ENCODE measurements around the gene FOXP2.

FOXP2 gene

DNA sequence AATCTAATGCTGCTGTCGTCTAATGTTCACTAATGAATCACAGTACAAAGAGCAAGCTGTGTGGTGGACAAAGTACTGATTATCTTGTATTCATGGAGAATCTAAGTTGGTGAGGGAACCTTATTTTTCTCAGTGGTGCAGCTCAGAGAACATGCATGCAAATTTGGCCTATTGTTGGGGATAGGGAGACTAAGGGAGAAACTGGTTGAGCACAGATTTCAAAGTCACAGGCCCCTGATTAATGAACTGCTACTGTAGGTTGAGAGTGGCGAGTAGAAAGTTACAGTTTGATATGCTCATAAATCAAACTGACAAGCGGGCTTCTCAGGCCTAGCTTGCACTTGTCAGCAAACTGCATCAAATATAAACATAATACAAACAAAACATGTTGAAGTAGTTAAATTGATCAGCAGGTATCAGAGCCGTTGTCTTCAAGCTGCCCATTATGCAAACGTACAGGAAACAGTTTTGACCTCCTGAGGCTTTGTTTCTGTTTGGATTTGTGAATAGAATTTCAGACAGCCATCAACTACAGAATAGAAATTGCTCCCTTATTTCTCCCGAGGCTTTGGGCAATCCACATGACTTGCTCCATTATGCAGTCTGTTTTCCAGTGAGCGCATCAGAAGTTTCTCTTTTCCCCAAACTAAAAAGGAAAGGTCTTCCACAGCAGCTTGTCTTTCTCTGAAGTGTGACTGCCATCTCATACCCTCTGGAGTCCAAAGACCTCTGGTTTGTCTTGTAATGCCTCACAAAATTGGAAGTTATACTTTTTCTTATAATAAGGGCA lies 215.8 kb downstream of the FOXP2 start:
- Mint-ChIP-seq H3K27me3 (no peaks in the 10 kb centered on the region), H3K4me3 (no peak overlapping the region), H3K9me3 (no peaks in the 10 kb centered on the region), H3K27ac (no peak overlapping the region), H3K36me3 (ENCODE audit: low read depth) (no peaks in the 10 kb centered on the region), H3K4me1 (ENCODE audit: low read depth) (no peaks in the 10 kb centered on the region)

DNA sequence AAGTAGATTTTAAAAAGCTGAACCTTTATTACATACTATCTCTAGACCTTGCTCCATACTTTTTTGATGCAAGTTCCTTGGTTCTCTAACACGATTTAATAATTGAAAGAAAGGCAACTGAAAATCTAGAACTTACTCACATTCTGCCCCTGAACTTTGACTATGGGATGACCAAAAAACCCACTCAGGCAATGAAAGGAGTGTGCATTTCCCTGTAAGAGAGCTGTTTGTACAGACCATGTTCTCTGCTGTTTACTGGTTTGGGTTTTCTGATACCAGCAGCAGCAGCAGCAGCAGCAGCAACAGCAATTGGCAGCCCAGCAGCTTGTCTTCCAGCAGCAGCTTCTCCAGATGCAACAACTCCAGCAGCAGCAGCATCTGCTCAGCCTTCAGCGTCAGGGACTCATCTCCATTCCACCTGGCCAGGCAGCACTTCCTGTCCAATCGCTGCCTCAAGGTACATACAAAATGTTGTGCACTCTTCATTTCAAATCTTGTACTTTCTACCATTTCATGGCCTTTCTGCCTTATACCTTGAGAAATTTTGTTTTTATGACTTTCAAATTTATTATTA lies 216.7 kb downstream of the FOXP2 start:
- no peaks in the 10 kb centered on the region for H3K27me3 Mint-ChIP-seq
- H3K4me1 Mint-ChIP-seq (ENCODE audit: low read depth), result no peaks in the 10 kb centered on the region
- no peak overlapping the region for H3K4me3 Mint-ChIP-seq
- H3K36me3 Mint-ChIP-seq (ENCODE audit: low read depth), result no peaks in the 10 kb centered on the region
- H3K27ac Mint-ChIP-seq, result no peak overlapping the region
- H3K9me3 Mint-ChIP-seq, result no peaks in the 10 kb centered on the region

DNA sequence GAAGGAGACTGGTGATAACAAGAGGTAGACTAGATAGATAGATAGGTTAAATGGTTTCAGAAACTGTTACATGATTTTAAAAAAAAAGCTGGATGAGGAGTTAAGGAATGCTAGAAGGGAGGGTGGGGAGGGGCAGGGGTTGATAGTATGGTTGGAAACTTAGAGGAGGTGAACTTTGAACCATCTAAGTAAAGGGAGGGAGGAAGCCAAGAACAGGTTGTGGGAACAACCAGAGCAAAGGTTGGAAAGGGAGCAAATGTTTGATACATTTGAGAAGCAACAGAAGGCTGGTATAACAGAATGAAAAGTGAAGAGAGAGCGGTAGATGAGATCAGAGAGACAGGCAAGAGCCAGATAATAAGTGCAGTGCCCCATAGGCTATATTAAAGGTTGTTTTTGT lies 224.8 kb downstream of the FOXP2 start:
- H3K27ac Mint-ChIP-seq, result no peak overlapping the region
- H3K9me3 Mint-ChIP-seq, result no peaks in the 10 kb centered on the region
- no peaks in the 10 kb centered on the region for H3K36me3 Mint-ChIP-seq (ENCODE audit: low read depth)
- H3K4me3 Mint-ChIP-seq, result no peak overlapping the region
- no peaks in the 10 kb centered on the region for H3K4me1 Mint-ChIP-seq (ENCODE audit: low read depth)
- no peaks in the 10 kb centered on the region for H3K27me3 Mint-ChIP-seq

DNA sequence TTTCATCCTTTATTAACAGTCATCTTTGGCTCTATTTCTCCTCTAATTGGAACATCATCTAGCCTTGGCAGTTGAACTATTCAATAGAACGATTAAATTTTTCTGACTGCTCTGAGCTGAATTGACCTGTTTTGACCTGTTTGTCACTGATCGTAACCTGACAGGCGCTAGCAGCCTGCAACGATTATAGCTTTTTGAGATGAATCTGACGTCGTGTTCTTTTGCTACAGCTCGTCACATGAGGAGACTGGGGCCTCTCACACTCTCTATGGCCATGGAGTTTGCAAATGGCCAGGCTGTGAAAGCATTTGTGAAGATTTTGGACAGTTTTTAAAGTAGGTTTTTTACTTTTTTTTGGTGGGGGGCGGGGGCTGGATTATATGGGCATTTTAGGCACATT lies 229.8 kb downstream of the FOXP2 start:
- Mint-ChIP-seq H3K27me3 (no peaks in the 10 kb centered on the region), H3K4me1 (ENCODE audit: low read depth) (no peaks in the 10 kb centered on the region), H3K4me3 (no peak overlapping the region), H3K36me3 (ENCODE audit: low read depth) (no peaks in the 10 kb centered on the region), H3K9me3 (no peaks in the 10 kb centered on the region), H3K27ac (no peak overlapping the region)

DNA sequence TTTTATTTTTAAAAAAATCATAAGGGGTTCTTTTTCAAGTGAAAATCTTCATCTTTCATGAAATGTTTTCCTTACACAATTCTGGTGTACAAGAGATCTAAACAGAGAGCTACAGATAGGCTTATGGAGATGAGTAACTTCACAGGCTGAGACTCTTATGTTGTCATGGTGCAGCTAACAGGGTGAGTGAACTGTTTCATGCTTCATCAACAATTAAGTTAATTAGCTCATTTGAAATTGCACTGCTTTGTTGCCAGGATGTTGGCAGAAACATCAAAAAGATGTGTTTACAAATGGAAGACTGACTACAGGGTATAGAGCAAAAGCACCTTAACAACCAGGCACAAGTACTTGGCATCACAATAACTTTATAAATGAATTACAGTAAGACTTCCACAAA lies 230.8 kb downstream of the FOXP2 start:
- Mint-ChIP-seq H3K27me3 (no peaks in the 10 kb centered on the region), H3K36me3 (ENCODE audit: low read depth) (no peaks in the 10 kb centered on the region), H3K4me3 (no peak overlapping the region), H3K4me1 (ENCODE audit: low read depth) (no peaks in the 10 kb centered on the region), H3K27ac (no peak overlapping the region), H3K9me3 (no peaks in the 10 kb centered on the region)

DNA sequence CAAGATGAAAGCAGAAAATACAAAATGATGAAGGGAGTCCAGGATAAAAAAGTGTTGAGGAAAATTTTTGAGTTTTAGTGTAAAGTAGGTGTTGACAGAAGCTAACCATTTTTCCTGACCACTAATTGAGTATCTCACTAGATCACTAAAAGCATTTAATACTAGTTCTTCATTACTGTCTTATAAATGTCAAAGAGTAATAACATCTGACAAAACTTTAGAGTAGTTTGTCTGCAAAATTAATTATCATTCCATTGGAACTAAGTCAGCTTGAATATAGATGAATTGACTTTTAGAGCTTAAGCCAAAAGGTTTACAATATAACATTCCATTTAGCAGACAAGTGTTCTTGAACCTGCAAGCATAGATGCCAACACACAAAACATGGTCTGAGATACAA lies 232.9 kb downstream of the FOXP2 start:
- H3K4me1 Mint-ChIP-seq (ENCODE audit: low read depth), result no peaks in the 10 kb centered on the region
- H3K27ac Mint-ChIP-seq, result no peak overlapping the region
- no peaks in the 10 kb centered on the region for H3K36me3 Mint-ChIP-seq (ENCODE audit: low read depth)
- no peaks in the 10 kb centered on the region for H3K27me3 Mint-ChIP-seq
- no peaks in the 10 kb centered on the region for H3K9me3 Mint-ChIP-seq
- no peak overlapping the region for H3K4me3 Mint-ChIP-seq

DNA sequence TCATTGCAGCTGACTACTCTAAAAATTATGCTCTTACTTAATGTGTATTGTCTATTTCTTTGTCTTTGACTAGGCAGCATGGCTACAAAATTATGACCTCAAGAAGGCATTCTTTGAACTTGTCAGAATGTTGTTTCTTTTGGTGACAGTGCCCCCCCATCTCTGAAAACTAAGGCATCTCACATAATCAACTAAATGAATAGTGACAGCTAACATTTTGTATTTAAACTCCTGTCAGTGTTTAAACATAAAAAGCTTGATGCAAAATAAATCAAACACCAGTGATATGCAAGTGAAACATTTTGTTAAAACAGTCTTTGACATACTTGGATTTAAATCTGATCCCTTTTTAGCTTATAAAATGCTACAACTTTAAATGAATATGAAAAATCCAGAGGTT lies 233.5 kb downstream of the FOXP2 start:
- no peaks in the 10 kb centered on the region for H3K9me3 Mint-ChIP-seq
- no peaks in the 10 kb centered on the region for H3K4me1 Mint-ChIP-seq (ENCODE audit: low read depth)
- H3K27ac Mint-ChIP-seq, result no peak overlapping the region
- H3K27me3 Mint-ChIP-seq, result no peaks in the 10 kb centered on the region
- no peaks in the 10 kb centered on the region for H3K36me3 Mint-ChIP-seq (ENCODE audit: low read depth)
- H3K4me3 Mint-ChIP-seq, result no peak overlapping the region

DNA sequence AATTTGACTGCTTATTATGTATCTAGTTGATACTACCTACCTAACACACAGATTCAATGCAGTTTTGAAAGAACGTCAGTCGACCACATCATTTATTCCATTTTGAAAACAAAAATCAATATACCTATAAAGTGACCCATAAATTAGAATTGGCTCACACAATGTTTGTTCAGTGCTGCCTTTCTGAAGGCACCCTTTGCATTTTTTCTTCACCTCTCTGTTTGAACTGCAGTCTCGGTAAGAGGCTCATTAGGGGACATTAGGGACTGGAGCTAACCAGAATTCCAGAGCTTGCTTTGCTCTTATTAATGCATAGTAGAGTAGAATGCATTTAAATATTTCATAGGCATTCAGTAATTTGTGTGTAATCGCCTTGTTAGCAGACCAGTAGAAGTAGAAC lies 234.1 kb downstream of the FOXP2 start:
- no peaks in the 10 kb centered on the region for H3K36me3 Mint-ChIP-seq (ENCODE audit: low read depth)
- H3K4me3 Mint-ChIP-seq, result no peak overlapping the region
- H3K4me1 Mint-ChIP-seq (ENCODE audit: low read depth), result no peaks in the 10 kb centered on the region
- H3K27me3 Mint-ChIP-seq, result no peaks in the 10 kb centered on the region
- H3K27ac Mint-ChIP-seq, result no peak overlapping the region
- H3K9me3 Mint-ChIP-seq, result no peaks in the 10 kb centered on the region

DNA sequence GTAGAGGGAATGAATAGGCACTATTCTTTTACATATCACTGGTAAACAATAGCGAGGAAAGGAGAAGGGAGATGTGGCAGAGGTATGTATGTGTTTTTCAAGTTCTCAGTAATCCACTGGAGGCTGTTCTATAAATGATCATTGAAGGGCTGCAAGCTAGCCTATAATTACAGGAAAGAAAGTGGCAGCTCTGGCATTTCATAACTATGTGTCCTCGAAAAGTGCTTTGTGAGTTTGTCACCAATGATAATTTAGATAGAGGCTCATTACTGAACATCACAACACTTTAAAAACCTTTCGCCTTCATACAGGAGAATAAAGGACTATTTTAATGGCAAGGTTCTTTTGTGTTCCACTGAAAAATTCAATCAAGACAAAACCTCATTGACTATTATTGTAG lies 235.1 kb downstream of the FOXP2 start:
- H3K4me3 Mint-ChIP-seq, result no peak overlapping the region
- H3K36me3 Mint-ChIP-seq (ENCODE audit: low read depth), result no peaks in the 10 kb centered on the region
- H3K27me3 Mint-ChIP-seq, result no peaks in the 10 kb centered on the region
- no peaks in the 10 kb centered on the region for H3K4me1 Mint-ChIP-seq (ENCODE audit: low read depth)
- no peaks in the 10 kb centered on the region for H3K9me3 Mint-ChIP-seq
- no peak overlapping the region for H3K27ac Mint-ChIP-seq

DNA sequence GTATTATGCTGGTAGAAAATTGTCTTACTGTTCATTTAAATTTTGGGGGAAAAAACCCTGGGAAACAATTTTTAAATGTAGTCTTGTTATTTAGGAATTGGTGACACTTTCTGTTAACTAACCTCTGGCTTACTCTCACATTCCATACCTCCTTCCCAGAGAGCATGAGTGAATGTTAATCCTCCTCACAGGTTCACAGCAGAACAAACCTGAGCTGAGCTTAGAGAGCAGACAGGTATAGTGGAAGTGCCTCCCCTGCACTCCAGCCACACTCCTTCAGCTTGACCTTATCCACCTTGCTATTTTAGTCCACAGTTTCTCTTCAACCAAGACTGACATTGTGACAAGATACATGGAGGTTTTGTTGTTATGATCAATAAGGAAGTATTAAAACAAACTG lies 235.9 kb downstream of the FOXP2 start:
- no peak overlapping the region for H3K4me3 Mint-ChIP-seq

DNA sequence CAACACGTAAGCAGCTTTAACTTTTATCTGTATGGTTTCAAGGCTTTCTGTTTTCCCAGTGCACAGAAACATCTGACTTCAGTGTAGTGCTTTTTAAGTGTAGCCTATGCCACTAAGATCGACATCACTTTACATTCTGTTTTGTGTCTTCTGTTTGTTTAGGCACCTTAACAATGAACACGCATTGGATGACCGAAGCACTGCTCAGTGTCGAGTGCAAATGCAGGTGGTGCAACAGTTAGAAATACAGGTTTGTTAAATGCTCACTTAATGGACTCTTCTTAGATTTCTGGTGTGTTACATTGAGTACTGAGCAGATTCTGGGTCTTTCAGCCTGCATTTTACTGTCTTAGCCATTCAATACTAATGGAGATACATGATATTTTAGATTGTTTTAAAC lies 237.4 kb downstream of the FOXP2 start:
- Mint-ChIP-seq H3K27me3 (no peaks in the 10 kb centered on the region), H3K4me1 (ENCODE audit: low read depth) (no peaks in the 10 kb centered on the region), H3K27ac (no peak overlapping the region), H3K9me3 (no peaks in the 10 kb centered on the region), H3K4me3 (no peak overlapping the region), H3K36me3 (ENCODE audit: low read depth) (no peaks in the 10 kb centered on the region)

More for the DNA sequence above, 235.9 kb downstream of the FOXP2 start:
- Mint-ChIP-seq H3K27ac (no peak overlapping the region), H3K4me1 (ENCODE audit: low read depth) (no peaks in the 10 kb centered on the region), H3K36me3 (ENCODE audit: low read depth) (no peaks in the 10 kb centered on the region), H3K27me3 (no peaks in the 10 kb centered on the region), H3K9me3 (no peaks in the 10 kb centered on the region)

DNA sequence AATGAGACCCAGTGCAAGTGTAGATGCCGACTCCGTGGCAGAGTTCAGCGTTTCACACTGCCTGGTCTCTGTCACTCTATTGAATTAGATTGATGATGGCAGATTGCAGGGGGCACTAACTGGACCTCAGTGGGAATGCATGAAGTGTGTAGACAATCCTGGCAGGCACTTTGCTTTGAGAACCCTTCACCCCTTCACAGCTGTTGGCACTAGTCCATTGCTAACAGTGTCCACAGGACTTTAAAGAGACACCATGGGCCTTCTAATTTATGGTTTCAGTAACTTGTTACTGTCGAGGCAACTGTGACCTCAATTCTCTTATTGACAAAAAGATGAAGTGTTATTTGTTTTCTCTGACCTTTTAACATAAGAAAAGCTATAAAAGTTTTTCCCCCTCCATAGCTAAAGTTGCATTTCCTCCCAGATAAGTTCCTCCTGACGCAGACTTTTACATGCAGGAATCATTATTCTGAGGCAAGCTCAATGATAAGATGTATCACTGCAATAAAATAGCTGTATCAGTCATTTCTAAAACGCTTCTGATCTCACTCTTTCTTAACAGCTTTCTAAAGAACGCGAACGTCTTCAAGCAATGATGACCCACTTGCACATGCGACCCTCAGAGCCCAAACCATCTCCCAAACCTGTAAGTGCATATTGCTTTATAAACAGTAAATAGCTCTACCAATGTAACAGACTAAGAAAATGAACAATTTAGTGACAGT lies 238.9 kb downstream of the FOXP2 start:
- Mint-ChIP-seq H3K4me3 (no peak overlapping the region), H3K27me3 (no peaks in the 10 kb centered on the region), H3K9me3 (no peaks in the 10 kb centered on the region), H3K27ac (no peak overlapping the region), H3K4me1 (ENCODE audit: low read depth) (no peaks in the 10 kb centered on the region), H3K36me3 (ENCODE audit: low read depth) (no peaks in the 10 kb centered on the region)

DNA sequence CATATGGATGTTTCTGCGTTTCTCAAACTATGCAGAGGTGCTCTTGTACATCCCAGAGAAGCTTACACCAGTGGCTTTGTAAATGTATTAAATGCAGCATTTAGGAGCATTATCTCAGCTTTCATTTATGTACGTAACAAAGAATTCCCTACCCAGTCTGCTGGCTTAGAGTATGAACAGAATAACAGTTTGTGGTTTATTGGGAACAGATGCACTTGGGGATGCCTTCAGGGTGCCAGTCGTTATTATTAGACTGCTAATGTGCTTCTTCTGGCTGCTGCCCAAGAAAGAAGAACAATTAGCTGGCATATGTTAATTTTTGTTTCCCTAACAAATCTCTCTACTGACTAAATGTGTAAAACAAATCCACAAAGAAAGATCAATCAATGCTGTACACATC lies 241.9 kb downstream of the FOXP2 start:
- Mint-ChIP-seq H3K27ac (no peak overlapping the region), H3K9me3 (no peaks in the 10 kb centered on the region), H3K36me3 (ENCODE audit: low read depth) (no peaks in the 10 kb centered on the region), H3K4me1 (ENCODE audit: low read depth) (no peaks in the 10 kb centered on the region), H3K4me3 (no peak overlapping the region), H3K27me3 (no peaks in the 10 kb centered on the region)

DNA sequence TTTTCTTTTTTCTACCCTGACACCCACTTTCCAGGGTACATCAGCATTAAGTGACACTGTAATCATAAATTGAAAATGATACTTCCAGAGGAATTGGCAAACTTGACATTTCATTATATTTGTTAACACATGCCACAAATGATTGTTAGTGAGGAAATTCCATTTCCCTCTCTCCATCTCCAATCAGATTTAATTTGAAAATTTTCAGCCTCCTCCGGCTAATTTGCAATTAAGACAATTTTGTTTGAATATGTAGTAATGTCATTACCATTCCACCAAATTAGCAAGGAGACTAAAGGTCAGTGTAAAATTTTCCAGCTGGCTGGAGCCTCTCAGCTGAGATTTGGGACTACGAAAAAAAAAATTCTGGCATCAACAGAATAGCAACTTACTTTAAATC lies 242.7 kb downstream of the FOXP2 start:
- Mint-ChIP-seq H3K4me3 (no peak overlapping the region), H3K36me3 (ENCODE audit: low read depth) (no peaks in the 10 kb centered on the region), H3K27ac (no peak overlapping the region), H3K4me1 (ENCODE audit: low read depth) (no peaks in the 10 kb centered on the region), H3K27me3 (no peaks in the 10 kb centered on the region), H3K9me3 (no peaks in the 10 kb centered on the region)

DNA sequence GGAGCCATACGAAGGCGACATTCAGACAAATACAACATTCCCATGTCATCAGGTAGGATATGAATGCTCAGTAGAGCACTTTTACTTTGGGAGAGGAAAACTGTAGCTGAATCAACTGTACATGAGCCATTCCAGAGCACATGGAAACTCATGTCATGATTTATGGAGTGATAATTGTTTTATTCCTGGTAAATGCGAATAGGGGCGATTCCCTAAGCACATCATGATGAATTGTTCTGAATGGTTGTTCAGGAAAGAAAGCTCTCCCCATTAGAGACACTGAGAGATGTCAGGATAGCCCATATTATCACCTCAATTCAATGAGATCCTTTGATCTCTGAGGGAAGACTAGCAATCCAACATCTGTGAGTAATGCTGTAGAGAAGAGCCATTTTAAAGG lies 243.6 kb downstream of the FOXP2 start:
- Mint-ChIP-seq H3K9me3 (no peaks in the 10 kb centered on the region), H3K4me1 (ENCODE audit: low read depth) (no peaks in the 10 kb centered on the region), H3K27ac (no peak overlapping the region), H3K36me3 (ENCODE audit: low read depth) (no peaks in the 10 kb centered on the region), H3K4me3 (no peak overlapping the region), H3K27me3 (no peaks in the 10 kb centered on the region)
